Glomerular endothelial cell (primary cell): Measurements from ENCODE around the gene FLRT1. TPM values are rescaled to one million over a fixed set of nuclear protein-coding genes. Genes with fewer than 3 reads are reported as not detected.
"Not testable (repeated sequence)": the region's sequence is repeated elsewhere in the genome, so short reads cannot be mapped to it uniquely, and the experiment has no call there.

Experiments
- DNase-seq: peaks from one replicate; pipeline ENCODE4 v3.0.0-alpha.2; 2011; ENCODE audit warnings: low read depth, low spot score; ENCODE audit errors: extremely low read depth
- total RNA-seq: library from RNA; depleted of rRNA; stranded (reverse); fragments of >200 nt; gene quantifications from 2 replicates; pipeline ENCODE4 v1.2.3, GENCODE V29; 2015

The FLRT1 gene
- total RNA-seq, 1 donor from 2014 or later, result not detected

DNA sequence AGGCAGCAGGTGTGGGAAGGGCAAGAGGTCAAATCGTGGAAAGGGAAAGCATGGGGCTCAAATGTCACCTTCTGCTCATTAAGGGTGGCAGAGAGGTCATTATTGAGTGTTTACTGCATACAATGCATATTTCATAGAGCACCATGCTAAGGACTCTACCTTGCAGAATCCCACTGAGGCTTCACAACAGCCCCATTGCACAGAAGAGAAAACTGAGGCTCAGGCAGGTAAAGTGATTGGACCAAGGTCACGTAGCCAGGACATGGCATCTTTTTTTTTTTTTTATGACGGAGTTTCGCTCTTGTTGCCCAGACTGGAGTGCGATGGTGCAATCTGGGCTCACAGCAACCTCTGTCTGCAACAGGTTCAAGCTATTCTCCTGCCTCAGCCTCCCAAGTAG lies 7.8 kb downstream of the FLRT1 start:
- DNase-seq, result no peak

DNA sequence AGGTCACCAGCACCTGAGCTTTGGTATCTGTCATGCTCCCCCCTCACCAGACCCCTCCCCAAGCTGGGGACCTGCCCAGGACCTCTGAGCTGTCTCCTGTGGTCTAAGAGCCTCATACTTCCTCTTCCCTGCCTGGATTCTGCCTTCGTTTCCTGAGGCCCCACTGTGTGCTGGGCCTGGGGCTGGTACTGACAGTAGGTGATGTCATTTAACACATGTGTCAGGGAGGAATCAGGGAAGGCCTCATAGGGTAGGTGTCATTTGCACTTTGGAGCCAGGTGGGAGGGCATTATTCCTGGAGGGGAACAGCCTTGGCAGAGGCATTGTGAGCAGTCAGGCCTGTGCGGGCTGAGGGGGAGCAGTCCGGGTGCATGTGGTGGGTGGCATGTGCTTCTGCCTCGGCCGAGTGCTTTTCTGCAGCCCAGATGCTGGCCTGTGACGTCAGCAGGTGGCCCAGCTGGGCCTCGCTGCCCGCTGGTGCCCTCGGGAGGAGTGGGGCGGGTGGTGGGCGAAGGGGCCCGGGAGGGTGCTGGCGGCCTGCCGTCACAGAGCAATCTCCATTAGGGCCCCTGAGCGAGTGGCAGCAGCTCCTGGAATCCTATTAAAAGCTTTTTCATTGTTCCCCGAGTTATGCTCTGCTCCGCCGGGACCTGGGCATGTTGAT lies 9.1 kb downstream of the FLRT1 start:
- no peak for DNase-seq

DNA sequence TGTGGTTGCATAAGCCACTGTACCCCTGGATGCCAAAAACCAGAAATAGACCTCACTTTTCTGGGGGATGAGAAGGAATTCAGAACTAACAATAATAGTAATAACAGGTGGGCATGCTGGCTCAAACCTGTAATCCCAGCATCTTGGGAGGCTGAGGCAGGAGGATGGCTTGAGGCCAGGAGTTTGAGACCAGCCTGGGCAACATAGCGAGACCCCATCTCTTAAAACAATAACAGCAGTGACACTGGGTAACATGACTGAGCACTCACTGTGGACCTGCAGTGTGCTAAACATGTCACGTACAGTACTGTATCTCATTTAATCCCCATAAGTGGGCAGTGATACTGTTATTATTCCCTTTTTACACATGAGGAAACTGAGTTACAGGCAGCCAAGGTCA lies 10.0 kb downstream of the FLRT1 start:
- no peak for DNase-seq

DNA sequence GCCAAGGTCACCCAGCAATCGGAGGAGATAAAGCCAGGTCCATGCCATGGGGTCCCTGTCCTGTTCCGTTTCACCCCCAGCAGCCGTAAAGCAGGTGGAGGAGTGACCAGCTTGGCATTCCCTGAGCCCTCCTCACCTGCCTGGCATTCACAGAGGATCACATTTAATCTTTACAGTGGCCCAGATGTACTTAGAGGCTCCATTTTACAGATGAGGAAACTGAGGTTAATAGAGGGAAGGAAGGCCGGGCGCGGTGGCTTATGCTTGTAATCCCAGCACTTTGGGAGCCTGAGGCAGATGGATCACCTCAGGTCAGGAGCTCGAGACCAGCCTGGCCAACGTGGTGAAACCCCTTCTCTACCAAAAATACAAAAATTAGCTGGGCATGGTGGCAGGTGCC lies 11.6 kb downstream of the FLRT1 start:
- not testable (repeated sequence) for DNase-seq

DNA sequence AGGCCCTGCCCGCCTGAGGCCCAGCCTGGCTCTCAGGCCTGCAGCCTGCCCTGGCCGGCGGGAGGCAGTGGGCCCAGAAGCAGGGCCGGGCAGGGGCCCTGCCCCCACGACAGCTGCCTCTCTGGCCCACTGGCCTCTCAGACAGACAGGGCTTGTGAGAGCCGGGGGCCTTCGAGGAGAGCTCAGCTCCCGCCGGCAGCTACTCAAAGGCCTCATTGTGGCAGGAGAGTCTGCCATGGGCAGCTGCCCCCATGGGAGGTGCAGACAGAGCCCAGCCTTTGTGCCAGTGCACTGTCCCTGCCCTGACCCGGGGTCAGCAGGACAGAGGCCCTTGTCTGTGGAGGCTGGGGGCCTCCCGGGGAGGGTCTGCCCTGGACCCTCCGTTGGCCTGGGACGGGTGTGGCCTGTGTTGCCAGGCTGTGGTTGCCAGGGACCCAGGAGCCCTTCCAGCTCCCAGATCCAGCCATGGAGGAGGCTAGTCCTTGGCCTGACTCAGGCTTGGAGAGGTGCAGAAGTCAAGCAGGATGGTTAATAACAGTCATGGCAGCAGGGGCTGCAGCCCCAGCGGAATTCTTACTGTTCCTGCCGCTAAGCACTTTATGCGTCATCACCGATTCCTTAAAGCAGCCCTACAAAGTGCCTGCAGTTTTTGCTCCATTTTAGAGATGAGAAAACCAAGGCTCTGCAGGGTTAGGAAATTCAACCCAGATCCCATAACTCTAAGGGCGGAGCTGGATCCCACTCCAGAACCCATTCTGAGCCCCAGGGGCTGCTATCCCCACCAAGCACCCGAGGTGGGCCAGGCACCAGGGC lies 12.5 kb downstream of the FLRT1 start:
- DNase-seq, result no peak

DNA sequence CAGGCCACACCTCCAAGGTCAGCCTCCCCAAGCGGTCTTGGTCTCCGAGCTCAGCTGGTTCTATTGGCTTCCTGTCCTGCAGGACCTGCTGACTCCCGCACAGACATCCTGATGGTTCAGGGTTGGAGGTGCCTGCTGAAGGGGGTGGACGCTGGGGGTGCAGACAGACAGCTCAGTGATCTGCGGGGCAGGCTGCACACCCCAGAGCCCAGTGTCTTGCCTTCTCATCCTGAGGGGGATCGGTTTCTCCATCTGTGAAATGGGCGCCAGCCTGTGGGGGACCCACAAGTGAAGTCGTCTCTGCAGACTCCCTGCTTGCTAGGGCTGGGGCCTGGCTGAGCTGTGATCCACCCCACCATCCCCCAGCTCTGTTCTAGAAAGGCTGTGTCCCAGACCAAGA lies 13.8 kb downstream of the FLRT1 start:
- no peak for DNase-seq

DNA sequence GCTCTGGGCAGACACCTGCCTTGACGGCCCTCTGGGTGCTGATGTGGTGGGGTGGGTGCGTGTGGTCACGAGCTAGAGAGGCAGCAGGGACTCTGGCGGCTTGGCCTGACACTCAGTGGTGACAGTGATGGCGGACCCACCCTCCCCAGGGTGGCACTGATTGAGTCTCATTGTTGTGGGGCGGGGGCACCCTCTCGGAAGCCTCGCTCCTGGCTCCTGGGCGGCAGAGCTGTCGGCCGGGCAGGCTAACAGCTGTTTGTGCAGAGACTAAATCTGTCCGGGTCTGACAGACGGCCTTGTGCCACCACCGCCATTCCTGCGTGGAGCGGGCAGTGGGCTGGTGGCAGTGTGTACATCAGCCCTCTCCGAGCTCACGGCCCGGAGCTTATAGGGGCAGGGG lies 15.6 kb downstream of the FLRT1 start:
- DNase-seq, result no peak

DNA sequence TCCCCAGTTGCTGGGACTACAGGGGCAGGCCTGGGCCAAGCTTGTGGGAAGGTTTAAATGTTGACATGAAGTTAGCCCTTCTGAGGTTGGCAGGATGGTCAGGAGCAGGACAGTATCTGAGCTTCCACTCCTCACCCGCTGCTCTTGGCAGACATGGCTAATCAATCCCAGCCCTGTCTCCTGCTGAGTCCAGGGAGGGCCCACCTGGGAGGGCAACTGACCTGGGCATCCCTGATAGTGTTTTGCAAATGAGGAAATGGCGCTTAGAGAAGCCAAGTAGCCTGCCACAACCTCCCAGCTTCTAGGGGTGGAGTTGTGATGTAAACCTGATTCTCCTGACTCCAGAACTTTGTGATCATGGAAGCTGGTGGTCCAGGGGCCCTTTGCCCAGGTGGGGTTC lies 16.7 kb downstream of the FLRT1 start:
- DNase-seq, result no peak

DNA sequence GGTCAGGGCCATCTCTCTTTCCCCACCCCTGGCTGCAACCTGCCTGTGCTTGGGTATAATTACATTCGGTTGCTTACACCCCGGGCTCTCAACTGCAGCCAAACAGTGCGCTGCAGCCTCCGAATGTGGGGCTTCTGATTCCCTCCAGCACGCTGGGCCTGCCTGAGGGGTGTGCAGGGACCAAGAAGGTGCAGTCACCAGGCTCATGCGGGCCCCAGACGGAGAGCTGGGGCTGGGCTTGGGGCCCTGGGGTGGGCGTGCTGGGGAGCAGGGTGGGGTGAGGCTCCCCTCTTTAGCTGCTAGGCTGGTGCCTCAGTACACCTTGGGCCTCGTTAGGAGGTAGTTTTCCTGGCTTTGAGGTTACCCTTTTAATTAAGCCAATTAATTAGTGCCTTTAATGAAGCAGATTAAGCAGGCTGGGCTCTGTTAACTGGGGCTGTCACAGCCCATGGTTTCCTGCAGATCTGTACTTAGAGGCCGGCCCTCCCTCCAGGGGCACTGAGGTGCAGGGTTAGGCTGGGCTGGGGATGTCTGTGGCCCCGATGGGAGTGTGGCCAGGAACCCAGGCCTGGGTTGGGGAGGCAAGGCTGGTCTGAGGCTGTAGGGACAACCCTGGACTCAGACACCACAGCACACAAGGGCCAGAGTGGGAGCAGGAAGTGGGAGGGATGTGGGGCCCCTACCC lies 17.3 kb downstream of the FLRT1 start:
- DNase-seq, result no peak

DNA sequence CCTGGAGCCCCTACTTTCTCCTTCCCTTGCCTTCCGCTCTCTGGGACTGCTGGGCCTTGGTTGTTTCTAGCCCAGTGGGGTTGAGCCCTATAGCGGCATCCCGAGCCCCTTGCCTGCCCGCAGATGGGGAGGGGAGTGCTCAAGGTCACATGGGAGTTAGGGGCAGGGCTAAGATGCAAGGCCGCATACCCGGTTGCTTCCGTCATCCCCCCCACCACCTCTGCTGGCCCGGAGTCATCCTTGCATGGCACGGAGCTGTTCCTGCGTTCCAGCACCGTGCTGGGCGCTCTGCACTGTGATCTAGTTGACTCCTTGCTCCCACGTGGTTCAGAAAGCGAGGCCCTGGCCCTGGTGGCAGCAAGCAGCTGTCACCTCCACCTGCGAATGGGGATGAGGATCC lies 18.0 kb downstream of the FLRT1 start:
- no peak for DNase-seq

DNA sequence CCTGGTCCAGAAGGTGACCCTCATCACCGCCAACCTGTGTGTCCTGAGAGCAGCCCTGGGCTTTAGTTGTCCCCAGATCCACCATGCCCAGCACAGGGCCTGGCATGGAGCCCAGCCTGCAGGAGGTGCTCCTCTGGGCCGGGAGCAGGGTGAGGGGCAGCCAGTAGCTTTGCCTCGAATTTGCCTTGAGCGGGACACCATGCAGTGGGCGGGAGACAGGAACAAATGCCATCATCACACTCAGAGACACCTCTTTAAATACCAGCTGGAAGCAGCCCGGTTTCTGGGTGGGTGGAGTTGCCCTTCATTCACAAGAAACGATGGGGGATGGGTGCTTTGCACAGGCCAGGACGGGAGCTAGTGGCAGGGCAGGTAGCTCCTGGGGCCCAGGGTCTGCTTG lies 19.3 kb downstream of the FLRT1 start:
- no peak for DNase-seq

DNA sequence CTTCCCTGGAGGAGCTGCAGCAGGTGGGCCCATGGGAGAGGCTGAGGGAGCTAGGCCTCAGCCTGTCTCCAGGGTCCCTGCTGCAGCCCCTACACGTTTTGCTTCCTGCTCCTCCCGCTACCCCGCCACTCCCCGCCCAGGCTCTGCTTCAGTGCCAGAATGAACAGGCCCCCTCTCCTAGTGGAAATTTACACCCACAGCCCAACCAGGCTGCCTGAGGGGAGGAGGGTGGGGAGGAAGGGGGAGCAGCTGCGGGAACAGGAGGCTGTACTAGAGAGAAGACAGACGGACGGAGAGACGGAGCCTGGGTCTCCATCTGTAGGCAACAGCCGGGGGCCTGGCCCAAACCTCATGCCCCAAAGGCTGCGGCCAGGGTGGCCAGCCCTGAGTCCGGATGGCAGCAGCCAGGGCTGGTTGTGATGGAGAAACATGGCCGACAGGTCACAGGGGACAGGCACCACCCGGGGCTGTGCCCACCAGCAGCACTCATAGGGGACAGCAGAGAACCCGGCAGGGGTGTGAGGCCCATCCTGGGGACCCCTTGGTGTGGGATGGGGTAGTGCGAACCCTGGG lies 20.6 kb downstream of the FLRT1 start:
- no peak for DNase-seq

DNA sequence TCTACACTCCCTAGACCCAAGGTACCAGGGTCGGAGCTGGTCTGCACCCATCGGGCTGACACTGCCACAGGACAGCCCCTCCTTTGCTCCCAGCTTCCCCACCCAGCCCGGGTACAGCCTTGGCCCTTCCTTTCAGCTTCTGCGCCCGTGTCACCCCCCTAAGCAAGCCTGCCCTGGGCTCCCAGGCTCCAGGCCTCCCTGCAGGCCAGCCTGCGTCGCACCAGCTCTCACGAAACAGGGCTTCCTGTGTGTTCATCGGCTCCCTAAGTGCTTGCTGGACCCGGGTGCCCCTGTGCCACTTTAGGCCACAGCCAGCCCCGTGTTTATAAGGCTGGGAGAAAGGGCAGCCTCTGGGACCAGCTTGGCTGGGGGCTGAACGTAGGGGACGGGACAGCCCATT lies 21.1 kb downstream of the FLRT1 start:
- no peak for DNase-seq

DNA sequence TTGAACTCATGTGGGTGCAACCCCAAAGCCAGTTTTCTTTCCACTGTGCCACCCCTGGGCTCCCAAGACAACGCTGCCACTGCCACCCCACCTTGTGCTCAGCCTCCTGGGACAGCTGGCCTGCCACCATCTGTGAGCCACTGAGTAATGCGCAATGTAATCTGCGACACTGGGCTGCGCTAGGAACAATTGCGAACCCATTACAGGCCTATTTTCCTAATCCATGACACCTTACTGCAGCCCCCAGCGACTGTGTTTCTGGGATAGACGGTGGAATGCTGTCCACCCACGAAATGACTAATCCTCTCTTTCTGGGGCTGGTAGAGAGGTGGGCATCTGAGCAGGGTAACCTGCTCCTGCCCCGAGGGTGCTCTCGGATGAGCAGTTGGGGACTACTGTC lies 22.2 kb downstream of the FLRT1 start:
- DNase-seq, result no peak

DNA sequence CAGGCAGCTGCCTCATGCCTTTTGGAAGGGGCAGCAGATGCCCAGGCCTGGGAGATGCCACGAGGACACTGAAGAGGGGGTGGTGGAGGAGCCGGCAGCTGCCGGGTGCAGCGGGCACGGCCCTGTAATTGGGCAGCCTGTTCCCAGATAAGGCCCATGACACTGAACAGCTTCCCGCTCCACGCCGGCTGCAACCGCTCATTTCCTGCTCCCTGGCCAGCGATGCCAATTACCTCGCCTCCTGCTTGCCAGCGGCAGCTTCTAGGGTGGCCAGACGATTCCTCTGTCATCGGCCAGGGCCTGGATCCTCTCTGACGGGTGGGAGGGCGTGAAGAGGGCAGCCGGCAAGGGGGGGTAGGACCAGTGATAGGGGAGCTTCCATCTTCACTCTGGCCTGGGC lies 22.8 kb downstream of the FLRT1 start:
- DNase-seq, result no peak

DNA sequence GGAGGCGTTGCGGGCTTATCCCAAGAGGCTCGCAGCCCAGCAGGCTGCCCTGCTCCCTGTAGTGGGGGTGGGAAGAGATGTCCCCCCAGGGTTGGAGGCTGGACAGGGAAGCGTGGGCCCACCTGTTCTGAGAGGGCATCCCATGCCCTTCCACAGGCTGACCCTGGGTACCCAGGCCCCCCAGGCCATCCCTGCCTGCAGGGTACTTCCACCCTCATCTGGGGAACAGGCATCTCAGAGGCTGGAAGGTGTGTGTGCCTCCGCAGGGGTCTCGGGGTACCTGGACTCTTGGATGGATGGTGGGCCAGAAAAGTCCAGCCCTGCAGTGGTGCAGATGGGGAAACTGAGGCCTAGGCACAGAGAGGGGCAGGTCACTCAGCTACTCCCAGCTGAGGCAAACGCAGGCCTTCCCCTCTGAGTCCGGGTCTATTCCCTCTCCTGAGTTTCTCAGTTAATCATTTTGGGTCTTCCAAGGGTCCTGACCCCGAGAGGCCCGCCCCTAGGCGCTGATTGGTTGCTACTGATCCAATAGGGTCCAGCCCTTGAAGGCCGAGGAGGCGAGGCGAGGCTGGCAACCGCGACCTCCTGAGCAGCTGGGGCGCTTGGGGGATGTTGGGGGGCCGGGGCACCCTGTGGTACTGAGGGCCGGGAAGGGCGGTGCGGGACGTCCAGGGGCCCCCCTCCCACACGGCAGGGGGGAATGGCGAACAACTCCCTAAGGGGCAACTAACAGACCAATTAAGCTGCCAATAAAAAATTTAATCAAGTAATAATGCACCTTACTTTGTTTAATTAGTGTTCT lies 23.8 kb downstream of the FLRT1 start:
- no peak for DNase-seq

DNA sequence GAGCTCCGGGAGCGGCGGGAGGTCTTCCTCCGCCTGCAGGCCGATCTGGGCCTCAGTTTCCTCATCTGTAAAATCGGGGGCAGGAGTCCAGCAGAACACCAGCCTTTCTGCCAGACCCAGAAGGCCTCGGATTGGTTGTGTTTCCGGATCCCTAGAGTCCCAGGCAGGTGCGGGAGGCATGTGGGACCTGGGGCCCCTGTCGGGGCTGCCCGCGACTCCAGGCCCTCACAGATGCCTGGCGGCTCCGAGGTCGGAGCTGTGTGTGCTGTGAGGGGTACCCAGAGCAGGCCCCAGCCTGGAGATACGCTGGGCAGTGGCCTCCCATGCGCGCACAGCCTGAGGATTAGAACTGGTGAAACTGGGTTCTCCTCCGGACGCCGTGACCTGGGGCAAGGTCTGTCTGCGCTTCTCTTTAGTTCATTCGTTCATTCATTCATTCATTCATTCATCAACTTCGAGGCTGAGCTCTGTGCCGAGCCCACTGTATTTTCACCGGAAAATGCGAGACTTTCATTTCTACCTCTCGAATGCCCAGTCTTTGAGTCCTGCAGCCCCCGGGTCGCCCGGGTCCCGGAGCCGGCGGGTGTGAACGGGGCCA lies 24.6 kb downstream of the FLRT1 start:
- DNase-seq, result no peak

DNA sequence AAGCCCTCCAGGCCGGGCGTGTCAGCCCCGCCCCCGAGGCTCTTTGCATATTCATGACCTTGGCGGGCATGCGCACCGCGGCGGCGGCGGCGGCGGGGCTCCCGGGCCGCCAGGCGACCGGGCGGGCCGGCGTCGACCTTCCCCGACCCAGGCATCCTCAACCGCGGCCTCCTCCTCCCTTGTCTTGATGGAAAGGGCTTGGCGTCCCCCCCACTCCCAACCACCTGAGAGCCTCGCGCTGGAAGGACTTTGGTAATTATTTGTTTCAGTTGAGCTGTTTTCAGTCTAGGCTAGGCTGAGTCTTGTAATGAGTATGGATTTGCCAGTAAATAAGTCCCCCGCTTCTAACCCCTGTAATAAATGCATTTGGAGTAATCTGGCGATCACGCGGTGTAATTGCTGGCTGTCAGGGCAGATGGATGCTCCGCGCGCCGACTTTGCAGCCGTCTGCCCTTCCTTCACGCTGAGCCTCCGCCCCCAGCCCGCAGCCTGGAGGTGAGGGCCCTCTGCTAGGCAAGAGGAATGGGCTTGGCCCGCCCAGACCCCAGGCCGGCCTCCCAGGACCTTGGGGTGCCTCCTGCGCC lies 25.2 kb downstream of the FLRT1 start:
- DNase-seq, result no peak

DNA sequence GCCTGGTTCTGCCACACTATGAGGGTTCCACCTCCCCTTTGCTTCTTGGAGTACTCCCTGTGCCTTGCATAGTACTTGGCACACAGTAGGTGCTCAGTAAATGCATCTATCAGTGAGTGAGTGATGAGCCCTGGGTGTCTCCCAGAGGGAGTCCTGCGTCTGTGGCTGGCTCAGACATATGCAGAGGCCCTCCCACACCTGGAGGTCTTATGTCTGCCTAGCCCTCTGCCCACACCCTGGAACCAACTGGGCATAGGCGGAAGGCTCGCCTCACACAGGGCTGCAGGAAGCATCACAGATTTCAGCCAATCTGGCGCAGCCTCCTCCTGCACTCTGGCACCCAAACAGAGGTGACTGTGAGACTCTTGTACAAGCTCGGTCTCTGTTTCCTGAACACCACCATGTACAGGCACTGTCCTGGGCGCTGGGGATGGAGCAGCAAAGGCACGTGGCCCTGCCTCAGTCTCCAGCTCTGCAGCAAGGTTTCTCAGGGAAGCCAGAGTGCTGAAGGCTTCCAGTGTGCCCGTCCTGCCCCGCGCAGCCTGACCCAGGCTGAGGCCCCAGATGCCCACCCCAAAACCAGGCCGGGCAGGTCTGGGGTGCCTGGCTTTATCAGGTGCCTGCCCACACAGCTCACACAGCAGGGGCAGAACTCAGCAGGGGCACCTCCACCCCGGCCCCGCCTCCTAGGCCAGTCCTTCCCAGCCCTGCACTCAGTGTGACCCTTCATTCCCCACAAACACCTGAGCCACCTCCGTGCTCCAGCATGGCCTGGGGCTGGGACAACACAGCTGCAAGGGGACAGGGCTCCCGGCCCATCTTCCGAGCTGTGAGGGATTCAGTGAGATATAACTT lies 26.7 kb downstream of the FLRT1 start:
- no peak for DNase-seq
